HTR-8/SVneo (cell line): Measurements from ENCODE around the gene ARSA.
"Not testable (repeated sequence)": the region's sequence is repeated elsewhere in the genome, so short reads cannot be mapped to it uniquely, and the experiment has no call there.

ENCODE experiments used
- DNase-seq: peaks from one replicate; pipeline ENCODE4 v3.0.0; 2011; ENCODE audit warnings: low spot score, mixed read lengths; ENCODE audit not compliant: insufficient read length
- FAIRE-seq: peaks from 2 replicates; lab custom pipeline; 2011; peaks lifted over from hg19 to GRCh38; lab: Jason Lieb, UNC

ARSA gene

DNA sequence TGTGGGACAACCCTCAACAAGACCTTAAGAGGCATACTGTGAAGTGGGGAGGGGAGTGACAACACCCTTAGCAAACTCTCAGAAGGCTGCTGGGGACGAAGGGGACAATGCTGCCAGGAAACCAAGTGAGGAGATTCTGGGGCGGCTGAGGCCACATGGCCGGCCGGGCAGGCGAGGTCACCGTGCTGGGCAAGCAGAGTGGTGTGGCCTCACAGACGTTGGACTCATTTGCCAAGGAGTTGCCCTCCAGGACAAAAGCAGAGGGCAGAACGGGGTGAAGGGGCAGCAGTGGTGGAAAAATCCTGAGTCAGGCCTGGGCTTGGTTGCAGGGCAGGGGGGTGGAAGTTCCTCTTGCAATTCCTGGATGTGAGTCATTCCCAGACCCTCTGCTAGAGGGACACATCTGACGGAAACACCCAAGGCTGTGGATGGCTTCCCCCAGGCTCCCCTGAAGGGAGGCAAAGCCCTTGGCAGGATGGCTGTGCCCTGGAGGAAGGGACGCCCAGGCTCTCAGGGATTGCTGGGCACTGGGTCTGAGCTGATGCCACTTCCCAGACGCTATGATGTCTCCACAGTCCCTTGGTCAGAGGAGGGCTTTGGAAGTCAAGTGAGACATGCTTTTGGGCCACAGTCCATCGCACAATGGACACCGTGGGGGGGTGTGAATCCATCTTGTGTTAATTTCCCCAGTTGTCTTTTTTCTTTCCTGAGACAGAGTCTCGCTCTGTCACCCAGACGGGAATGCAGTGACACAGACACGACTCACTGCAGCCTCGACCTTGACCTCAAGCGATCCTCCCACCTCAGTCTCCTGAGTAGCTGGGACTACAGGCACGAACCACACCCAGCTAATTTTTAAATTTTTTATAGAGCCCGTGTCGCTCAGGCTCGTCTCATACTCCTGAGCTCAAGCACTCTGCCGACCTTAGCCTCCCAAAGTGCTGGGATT, 28.4 kb upstream of the ARSA start:
- peak; percentile 92 for FAIRE-seq
- DNase-seq, result peak; percentile 83

DNA sequence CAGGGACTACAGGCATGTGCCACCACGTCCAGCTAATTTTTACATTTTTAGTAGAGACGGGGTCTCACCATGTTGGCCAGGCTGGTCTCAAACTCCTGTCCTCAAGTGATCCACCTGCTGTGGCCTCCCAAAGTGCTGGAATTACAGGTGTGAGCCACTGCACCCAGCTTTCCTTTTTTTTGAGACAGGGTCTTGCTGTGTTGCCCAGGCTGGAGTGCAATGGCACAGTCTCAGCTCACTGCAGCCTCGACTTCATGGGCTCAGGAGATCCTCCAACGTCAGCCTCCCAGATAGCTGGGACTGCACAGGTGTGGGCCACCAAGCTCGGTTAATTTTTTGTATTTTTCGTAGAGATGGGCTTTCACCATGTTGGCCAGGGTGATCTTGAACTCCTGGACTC, 26.7 kb upstream of the ARSA start:
- not testable (repeated sequence) for DNase-seq, FAIRE-seq

DNA sequence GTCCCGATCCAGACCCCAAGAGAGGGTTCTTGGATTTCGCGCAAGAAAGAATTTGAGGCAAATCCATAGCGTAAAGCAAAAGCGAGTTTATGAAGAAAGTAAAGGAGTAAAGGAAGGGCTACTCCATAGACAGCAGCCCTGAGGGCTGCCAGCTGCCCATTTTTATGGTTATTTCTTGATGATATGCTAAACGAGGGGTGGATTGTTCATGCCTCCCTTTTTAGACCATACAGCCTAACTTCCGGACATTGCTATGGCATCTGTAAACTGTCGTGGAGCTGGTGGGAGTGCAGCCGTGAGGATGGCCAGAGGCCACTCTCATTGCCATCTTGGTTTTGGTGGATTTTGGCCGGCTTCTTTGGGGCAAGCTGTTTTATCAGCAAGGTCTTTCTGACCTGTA, 25.3 kb upstream of the ARSA start:
- FAIRE-seq (no peak), DNase-seq (no peak)

DNA sequence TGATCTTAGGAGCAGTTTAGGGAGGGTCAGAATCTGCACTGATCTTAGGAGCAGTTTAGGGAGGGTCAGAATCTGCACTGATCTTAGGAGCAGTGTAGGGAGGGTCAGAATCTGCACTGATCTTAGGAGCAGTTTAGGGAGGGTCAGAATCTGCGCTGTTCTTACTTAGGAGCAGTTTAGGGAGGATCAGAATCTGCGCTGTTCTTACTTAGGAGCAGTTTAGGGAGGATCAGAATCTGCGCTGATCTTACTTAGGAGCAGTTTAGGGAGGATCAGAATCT, 15.8 kb upstream of the ARSA start:
- FAIRE-seq, result peak; percentile 71
- DNase-seq, result not testable (repeated sequence)

DNA sequence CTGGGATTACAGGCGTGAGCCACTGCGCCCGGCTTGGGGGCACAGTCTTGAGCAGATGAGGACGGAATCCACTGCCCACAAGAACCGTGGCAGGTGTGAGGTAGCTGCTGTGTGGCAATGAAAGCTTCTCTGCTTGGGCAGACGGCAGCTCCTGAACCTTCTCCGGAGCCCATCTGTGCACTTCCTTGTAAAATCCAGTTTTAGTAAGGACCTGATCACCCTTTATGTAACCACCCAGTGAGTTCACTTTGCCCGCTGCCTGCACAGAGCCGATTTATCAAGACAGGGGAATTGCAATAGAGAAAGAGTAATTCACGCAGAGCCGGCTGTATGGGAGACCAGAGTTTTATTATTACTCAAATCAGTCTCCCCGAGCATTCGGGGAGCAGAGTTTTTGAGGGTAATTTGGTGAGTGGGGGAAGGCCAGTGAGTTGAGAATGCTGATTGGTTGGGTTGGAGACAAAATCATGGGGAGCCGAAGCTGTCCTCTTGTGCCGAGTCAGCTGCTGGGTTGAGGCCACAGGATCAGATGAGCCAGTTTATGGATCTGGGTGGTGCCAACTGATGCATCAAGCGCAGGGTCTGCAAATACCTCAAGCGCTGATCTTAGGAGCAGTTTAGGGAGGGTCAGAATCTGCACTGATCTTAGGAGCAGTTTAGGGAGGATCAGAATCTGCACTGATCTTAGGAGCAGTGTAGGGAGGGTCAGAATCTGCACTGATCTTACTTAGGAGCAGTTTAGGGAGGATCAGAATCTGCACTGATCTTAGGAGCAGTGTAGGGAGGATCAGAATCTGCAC, 15.3 kb upstream of the ARSA start:
- not testable (repeated sequence) for FAIRE-seq, DNase-seq

DNA sequence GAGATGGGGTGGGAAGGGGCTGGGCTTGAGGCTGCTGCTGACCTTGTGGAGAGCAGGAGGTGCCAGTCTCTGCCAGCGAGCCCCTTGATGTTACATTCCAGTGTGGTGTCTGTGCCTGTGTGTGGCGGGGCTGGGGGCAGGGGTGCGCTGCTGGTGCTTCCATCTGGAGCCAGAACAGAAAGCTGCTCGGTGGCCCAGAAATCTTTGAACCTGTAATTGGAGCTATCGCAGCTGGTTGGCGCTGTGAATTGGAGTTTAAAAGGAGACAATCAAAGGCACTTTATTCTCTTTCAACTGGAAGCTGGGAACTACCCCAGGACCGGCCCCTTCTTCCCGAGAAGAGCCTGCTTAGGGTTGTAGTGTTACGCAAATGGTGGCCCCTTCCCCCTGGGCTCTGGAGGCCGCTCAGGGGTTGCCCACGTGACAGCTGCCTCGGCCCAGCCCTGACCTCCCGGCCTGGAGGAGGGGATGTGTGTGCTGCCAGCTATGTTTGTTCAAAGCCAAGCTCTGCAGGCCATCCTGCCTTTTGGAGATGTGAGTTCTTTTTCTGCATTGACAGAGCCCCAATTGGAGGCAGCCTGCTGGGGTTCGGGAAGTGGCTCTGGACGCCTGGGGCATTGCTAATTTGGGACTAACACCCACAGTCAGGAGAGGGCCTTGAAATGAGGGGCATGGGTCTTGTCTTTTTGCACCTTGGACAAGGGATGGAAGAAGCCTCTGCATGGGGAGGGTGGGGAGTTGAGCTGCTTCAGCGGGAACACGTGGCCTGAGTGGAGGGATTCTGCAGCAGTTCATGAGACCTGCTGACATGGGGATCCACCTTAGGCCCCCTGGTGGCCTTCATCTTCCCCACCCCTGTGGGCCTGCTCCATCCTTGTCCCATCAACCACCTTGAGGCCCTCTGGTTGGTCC, 14.0 kb upstream of the ARSA start:
- FAIRE-seq (no peak), DNase-seq (no peak)

DNA sequence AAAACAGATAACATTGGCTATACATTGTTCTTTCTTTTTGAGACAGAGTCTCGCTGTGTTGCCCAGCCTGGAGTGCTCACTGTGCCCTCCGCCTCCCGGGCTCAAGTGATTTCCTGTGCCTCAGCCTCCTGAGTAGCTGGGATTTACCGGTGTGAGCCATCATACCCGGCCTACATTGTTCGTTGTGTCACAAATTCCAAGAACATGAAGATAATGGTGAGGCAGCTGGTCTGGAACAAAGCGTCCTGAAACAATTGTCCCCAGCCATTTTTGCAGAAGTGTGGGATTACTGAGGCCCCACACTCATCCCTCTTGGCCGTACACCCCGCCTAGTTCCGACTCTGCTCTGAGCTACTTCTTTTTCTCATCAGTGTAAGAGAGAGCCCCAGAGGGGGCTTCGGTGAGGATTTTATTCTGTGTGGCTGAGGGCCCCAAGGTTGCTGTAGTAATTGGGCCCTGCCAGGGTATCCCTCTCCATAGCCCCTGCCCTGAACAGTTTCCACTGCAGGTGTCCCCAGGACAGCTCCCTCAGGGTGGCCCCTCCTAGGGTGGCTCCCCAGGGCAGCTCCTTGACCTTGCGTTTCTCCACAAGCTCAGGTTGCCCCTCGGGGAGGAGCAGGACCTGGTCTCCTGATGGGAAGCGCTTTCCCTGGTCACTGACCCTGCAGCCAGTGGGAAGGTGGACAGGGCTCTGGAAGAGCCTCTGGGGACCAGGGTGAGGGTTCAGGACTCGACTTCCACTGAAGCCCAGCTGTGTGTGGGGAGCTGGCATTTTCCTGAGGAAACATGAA, 13.1 kb upstream of the ARSA start:
- FAIRE-seq, result no peak

DNA sequence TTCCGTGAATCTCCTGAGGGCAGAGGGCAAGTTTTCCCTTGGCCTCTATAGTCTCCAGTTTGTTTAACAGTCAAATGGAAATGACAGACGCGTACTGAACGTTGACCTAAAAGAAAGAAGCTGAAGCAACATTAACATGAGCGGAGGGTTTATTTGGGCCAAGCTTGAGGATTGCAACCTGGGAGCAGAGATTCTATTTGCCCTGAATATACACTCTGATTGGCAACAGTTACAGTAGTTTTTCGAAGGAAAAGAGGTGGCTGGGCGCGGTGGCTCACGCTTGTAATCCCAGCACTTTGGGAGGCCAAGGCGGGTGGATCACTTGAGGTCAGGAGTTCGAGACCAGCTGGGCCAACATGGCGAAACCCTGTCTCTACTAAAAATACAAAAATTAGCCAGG, 12.3 kb upstream of the ARSA start:
- not testable (repeated sequence) for DNase-seq, FAIRE-seq

More for the DNA sequence above, 13.1 kb upstream of the ARSA start:
- DNase-seq, result no peak

DNA sequence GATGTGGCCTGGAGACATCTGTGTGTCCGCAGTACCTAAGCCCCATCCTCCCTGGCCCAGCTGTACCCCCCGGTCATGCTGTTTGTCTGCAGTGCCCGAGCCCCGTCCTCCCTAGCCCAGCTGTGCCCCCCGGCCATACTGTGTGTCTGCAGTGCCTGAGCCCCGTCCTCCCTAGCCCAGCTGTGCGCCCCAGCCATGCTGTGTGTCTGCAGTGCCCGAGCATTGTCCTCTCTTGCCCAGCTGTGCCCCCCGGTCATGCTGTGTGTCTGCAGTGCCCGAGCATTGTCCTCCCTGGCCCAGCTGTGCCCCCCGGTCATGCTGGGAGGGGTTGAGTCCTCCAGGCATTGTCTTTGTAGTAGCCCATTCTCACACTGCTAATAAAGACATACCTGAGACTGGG, 7.6 kb upstream of the ARSA start:
- FAIRE-seq (no peak), DNase-seq (no peak)

DNA sequence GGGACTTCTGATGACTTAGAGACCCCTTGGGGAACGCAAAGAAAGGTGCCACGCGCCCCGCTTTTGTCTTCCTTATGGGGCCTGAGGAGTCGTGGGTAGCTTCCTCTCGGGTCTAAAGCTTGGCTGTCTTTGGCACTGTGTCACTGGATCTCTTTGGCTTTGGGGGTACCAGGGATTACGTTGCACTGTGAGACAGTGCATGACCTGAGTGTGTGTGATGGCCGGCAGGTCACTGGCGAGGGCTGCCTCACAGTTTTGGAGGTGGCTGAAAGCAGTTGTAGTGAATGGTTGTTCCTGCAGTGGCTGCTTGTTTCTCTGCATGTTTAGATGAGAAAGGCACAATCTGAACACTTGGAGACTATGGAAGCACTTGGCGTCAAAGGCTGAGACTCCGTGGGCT, 5.8 kb upstream of the ARSA start:
- DNase-seq (no peak), FAIRE-seq (no peak)

DNA sequence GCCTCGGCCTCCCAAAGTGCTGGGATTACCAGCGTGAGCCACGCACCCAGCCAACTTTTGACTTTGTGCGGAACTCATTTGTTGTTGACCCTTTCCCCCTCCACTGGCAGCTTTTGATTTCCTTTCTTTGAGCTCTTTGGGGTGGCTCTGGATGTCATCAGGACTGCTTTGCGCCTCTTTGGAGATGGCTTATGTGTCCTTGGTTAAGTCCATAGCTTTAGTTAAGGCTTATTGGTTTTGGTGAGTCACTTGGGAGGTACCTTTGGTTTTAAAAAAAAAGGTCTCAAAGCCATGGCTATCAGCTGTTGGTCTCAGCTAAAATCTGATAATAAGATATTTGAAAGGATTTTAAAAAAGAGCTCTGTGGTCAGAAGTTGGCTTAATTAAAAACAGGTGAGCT, 5.1 kb upstream of the ARSA start:
- FAIRE-seq (no peak), DNase-seq (no peak)

DNA sequence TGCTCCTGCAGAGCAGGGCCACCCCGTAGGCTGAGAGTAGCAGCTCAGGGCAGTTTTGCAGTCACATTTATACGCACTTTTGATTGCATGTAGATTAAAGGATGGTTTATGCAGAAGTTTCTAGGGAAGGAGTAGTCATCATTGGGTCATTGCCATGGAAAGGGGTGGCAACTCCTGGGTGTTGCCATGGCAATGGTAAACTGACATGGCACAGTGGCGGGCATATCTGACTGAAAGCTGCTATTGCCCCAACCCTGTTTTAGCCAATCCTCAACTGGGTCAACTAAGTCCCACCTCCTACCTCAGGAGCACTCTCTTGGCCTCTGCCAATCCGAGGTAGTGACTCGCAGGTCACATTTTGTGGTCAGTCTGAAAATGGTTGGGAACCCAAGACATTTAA, 2.4 kb upstream of the ARSA start:
- FAIRE-seq (no peak), DNase-seq (no peak)

DNA sequence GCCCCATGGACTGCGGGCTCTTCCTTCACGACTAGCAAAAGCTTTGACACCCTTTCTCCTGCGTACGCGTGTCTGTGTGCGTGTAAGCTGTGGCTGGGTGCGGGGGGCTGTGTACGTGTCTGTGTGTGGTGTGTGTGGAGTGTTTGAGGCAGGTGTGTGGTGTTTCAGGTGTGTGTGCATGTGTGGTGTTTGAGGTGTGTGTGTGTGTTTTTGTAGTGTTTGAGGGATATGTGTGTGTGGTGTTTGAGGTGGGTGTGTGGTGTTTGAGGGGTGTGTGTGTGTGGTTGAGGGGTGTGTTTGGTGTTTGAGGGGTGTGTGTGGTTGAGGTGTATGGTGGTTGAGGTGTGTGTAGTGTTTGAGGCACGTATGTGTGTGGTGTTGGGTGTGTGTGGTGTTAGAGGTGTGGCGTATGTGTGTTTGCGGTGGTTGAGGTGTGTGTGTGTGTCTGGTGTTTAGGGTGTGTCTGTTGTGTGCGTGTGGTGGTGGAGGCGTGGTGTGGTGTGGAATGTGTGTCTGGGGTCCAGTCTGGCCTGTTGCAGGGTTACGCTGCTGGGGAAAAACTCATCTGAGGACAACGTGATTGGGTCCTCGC, 687 bp upstream of the ARSA start:
- FAIRE-seq (peak; percentile 96), DNase-seq (no peak)

DNA sequence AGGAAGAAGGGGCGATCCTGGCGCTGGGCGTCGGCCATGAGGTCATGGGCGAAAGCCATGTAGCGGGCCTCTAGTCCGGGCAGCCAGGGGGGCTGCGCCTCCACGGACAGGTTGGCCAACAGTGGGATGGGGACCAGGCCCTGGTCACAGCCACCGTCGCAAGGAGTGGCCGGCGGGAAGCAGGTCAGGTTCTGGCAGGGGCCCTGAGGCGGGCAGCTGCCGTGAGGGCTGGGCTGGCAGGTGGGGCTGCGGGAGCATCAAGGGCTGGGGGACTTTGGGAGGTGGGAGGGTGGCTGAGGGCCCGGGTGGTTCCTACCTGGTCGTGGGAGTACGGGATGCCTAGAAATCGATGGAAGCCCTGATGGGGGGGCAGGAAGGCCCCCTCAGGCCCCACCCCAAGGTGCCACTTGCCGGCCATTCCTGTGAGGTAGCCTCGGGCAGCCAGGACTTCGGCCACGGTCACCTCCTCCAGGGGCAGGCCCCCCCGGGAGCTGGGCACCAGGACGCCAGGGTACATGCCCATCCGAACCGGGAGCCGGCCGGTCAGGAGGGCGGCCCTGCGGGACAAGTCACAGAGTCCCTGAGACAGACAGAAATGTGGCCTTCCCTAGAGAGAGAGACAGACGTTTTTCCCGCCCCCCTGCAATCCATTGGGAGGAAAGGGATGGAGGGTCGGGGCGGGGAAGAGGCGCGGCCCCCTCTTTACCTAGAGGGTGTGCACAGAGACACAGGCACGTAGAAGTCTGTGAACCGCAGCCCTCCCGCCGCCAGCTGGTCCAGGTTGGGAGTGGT, 906 bp downstream of the ARSA start:
- DNase-seq, result no peak
- no peak for FAIRE-seq

DNA sequence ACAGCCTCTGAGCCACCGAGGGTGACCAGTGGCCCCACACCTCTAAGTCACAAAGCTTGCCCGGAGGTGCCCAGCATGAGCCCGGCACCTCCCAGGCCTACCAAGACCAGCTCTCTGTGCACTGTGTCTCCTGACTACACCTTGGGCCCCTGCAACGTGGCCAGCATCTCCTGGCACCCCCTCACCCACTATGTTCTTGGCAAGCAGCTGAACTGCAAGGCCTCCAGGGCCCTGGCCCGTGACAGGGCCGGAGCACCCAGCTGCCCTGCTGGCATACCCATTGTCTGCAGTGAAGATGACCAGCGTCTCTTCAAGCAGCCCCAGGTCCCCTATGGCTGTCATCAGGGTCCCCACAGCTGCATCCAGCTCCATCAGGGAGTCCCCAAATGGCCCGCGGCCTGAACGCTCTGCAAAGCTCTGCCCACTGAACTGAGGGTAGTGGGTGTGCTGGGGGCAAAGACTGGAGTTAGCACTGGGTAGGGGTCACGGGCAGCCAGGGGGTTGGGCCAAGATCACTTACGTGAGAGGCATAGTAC, 1.6 kb downstream of the ARSA start:
- no peak for FAIRE-seq

DNA sequence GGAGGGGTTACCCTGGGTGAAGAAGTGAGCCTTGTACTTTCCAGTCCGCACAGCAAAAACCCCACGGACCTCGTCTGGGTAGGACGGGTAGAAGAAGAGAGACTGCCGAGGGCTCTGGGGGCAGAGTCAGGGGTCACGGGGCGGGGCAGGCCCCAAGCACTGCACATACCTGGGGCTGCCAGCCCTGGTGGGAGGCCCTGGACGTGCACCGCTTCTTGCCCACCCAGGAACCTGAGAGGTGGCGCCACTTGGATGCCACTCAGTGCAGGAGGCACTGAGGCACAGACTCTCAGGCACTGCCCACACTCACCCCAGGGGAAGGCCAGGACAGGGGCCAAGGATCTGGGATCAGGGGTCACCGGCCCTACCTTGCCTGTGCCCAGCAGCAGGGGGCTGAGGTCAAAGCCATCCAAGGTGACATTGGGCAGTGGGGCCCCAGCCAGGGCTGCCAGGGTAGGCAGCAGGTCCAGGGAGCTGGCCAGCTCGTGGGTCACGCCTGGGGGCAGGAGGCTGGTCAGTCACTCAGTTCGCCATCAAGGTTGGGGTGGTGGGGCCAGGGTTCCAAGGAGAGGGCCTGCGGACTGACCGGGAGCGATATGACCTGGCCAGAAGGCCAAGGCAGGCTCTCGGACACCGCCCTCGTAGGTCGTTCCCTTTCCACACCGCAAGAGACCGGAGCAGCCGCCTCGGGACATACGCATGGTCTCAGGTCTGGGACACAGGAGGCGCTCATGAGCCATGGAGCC, 2.2 kb downstream of the ARSA start:
- FAIRE-seq, result no peak
- DNase-seq, result no peak

More for the DNA sequence above, 1.6 kb downstream of the ARSA start:
- DNase-seq, result no peak

DNA sequence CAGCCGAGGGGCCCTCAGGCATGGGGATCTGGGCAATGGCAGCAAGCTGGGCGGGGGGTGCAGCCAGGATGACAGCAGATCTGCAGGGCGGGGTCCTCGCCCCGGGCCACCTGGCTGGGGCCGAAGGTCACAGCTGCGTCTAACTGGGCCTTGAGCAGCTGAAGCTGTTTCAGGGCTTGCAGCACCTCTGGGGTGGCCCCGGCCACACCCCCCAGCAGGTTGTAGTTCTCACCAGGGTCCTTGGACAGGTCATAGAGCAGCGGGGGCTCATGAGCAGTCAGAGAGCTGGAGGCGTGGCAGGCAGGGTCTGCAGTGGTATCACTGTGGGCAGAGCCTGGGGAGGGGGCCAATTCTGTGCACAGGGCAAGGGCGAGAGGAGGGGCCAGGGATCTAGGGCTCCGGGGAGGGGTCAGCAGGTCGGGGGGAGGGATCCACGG, 2.8 kb downstream of the ARSA start:
- DNase-seq (no peak), FAIRE-seq (no peak)
